Liver (tissue), 3 donors: ENCODE data around the gene SH2D7.

Source experiments
- ATF3 ChIP-seq: IDR thresholded peaks from 2 replicates; pipeline ENCODE4 v1.6.1; 2016; ENCODE audit warnings: antibody characterized with exemption
- CTCF ChIP-seq: fragments of 150-350 bp; IDR thresholded peaks from 2 replicates; pipeline ENCODE4 v1.5.1; 2017; ENCODE audit warnings: improper control_type of control experiment, low read depth, low read length; ENCODE audit not compliant: missing input control
- REST ChIP-seq: IDR thresholded peaks from 2 replicates; pipeline ENCODE4 v1.6.1; 2016; ENCODE audit warnings: antibody characterized with exemption, mild to moderate bottlenecking
- TAF1 ChIP-seq: conservative IDR thresholded peaks from 2 replicates; pipeline ENCODE4 v1.6.1; 2016; ENCODE audit warnings: antibody characterized with exemption, mild to moderate bottlenecking
- donor health status: healthy.
- donor health status: healthy.

GRCh38 chr15:78047761-78048627 lies 44.4 kb upstream of the SH2D7 start:
- TF ChIP-seq ATF3 (no peak), REST (no peak), TAF1 (no peak), CTCF (no peak)
